ENCODE measurements around the gene TAX1BP3.
A peak's percentile ranks its signal among the peaks of the same experiment; 100 is the strongest.

Gene TAX1BP3

DNA sequence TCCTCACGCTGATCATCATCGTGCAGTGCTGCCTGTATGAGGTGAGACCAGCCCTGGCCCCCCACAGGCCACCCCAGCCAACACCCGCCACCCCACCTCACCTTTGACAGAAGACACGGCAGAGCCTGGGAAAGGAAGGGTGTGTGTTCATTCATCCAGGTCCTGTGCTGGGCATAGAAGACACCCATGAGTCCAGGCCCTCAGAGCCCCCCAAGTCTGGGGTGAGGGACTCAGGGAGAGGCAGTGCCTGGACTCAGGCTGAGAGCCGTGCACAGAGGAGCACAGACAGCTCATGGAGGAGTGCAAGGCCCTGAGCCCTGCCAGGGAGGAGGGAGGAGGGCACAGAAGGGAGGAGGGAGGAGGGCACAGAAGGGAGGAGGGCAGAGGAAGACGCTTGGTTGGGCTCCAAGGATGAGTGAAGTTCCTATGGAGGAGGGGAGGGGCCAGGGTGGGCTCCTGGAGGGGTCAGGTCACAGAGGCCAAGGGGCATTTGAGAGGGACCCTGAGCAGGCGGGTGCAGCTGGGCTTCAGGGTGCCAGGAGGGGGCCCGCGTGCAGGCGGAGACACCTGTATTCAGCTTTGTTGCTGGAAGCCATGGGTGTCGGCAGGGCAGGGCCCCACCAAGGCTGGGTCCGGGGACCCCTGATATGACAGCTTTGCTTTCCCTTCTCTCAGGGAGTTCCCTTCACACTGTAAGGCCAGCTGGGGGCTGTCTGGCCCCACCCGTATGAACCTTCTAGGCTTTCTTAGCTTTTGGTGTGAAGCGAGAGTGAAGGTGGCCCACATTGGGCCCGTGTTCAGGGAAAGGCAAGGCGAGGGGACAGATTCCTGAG, 11.4 kb downstream of the TAX1BP3 start:
- in situ Hi-C loops (cut with HindIII; ENCODE audit: low sequenced_read_pairs): no loop called here
- TF ChIP-seq, protein P1, sequence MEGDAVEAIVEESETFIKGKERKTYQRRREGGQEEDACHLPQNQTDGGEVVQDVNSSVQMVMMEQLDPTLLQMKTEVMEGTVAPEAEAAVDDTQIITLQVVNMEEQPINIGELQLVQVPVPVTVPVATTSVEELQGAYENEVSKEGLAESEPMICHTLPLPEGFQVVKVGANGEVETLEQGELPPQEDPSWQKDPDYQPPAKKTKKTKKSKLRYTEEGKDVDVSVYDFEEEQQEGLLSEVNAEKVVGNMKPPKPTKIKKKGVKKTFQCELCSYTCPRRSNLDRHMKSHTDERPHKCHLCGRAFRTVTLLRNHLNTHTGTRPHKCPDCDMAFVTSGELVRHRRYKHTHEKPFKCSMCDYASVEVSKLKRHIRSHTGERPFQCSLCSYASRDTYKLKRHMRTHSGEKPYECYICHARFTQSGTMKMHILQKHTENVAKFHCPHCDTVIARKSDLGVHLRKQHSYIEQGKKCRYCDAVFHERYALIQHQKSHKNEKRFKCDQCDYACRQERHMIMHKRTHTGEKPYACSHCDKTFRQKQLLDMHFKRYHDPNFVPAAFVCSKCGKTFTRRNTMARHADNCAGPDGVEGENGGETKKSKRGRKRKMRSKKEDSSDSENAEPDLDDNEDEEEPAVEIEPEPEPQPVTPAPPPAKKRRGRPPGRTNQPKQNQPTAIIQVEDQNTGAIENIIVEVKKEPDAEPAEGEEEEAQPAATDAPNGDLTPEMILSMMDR (IDR thresholded peaks at IDR 0.05; ENCODE audit: low read depth, low read length, missing control alignments): no peak
- no peak for DNase-seq (ENCODE audit: low read depth)
- no peak overlapping the region for H3K4me3 ChIP-seq (ENCODE audit: low read depth, low read length)

DNA sequence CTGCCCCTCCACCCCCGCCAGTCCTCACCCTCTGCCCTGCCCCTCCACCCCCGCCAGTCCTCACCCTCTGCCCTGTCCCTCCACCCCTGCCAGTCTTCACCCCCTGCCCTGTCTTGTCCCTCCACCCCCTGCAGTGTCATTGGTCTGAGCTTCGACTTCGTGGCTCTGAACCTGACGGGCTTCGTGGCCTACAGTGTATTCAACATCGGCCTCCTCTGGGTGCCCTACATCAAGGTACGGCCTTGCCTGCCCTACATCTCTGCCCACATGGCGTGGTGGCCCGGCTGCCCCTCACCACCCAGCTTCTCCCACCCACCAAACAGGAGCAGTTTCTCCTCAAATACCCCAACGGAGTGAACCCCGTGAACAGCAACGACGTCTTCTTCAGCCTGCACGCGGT, 12.0 kb downstream of the TAX1BP3 start:
- no peak for DNase-seq (ENCODE audit: low read depth)
- no peak overlapping the region for H3K4me3 ChIP-seq (ENCODE audit: low read depth, low read length)
- TF ChIP-seq, protein P1 (IDR thresholded peaks at IDR 0.05; ENCODE audit: low read depth, low read length, missing control alignments): no peak
- in situ Hi-C loops (cut with HindIII; ENCODE audit: low sequenced_read_pairs): no loop called here

DNA sequence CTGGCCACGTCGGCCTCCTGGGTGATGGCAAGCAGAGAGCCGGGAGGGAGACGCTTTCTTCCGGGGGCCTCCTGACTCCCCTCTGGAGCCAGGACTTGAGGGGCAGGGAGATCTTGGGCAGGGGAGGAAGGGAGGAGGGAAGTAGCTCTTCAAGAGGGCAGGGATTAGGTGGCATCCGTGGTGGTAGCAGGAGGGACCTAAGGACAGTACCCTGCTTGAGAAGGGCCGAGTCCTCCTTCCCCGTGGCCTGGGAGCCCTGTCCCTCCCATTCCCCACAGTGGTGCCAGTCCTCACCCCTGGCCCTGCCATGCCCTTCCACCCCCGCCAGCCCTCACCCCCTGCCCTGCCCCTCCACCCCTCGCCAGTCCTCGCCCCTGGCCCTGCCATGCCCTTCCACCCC, 12.6 kb downstream of the TAX1BP3 start:
- no peak for DNase-seq (ENCODE audit: low read depth)
- TF ChIP-seq, protein P1 (IDR thresholded peaks at IDR 0.05; ENCODE audit: low read depth, low read length, missing control alignments): no peak
- in situ Hi-C loops (cut with HindIII; ENCODE audit: low sequenced_read_pairs): no loop called here
- H3K4me3 ChIP-seq (ENCODE audit: low read depth, low read length): no peak overlapping the region

DNA sequence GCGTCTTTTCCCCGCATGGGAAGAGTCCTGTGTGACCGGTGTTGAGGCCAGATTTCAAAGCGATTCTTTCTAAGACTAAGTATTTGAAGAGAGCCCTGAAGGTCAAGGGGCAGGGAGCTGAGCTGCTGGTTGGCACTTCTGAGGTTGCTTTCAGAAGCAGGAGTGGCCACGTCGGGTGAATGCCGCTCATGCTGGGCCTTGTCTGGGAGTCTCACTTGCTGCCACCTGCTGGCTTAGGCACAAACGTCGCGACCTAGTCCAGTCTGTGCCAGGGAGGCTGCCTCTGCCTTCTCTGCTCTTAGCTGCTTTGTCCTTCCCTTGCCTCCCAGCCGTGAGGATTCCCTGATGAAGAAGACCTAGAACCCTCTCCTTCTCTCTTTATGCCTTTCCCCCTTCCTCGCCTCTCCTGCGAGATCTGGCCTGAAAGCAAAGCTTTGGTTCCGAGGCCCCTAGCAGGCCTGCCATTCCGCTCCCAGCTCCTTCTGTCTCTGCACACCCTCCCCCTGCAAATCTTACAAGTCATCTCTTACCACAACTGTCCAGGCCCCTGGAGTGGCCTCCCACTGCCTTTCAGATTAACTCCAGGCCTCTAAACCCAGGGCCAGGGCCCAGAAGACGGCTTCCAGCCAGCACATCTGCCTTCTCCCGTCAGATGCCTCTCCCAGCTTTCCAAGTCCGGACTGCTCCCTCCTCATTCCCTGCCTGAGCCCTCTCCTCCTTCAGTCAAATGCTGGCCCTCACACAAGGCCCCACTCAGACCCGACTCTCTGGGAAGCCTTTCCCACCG, 20.4 kb downstream of the TAX1BP3 start:
- TF ChIP-seq, protein P1 (IDR thresholded peaks at IDR 0.05; ENCODE audit: low read depth, low read length, missing control alignments): peak; percentile 46
- no peak overlapping the region for H3K4me3 ChIP-seq (ENCODE audit: low read depth, low read length)
- in situ Hi-C loops (cut with HindIII; ENCODE audit: low sequenced_read_pairs): no loop called here
- no peak for DNase-seq (ENCODE audit: low read depth)

DNA sequence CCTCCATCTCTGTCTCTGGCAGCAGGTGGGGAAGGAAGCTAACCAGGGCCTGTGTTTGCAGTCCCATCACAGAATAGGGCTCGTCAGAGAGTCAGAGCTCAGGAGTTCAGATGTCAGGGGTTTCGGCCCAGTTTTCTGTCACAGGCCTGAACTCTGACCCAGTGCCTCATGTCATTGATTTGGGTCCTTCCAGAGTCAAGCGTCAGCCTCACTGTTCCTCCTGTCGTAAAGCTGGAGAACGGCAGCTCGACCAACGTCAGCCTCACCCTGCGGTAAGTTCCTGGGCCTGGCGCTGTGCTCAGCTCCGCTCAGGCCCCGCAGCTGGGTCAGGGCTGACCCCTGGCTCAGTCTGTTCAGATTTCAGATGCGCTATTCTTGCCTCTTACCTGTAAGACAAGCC, 21.1 kb downstream of the TAX1BP3 start:
- H3K4me3 ChIP-seq (ENCODE audit: low read depth, low read length): no peak overlapping the region
- no peak for DNase-seq (ENCODE audit: low read depth)
- TF ChIP-seq, protein P1 (IDR thresholded peaks at IDR 0.05; ENCODE audit: low read depth, low read length, missing control alignments): no peak
- in situ Hi-C loops (cut with HindIII; ENCODE audit: low sequenced_read_pairs): no loop called here

DNA sequence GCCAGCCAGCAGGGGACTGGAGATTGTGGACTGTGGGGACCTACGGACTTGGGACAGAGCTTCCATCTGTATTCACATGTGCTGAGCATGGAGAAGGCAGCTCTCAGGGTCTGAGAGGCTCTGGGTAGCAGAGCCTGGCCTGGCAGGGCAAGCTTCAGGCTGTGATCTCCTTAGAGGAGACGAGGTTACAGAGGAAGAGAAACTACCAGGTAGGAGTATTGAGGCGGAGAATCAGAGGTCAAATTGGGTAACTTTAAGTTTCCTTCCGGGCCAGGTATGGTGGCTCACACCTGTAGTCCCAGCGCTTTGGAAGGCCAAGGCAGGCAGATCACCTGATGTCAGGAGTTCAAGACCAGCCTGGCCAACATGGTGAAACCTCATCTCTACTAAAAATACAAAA, 23.1 kb downstream of the TAX1BP3 start:
- DNase-seq (ENCODE audit: low read depth): no peak
- TF ChIP-seq, protein P1 (IDR thresholded peaks at IDR 0.05; ENCODE audit: low read depth, low read length, missing control alignments): no peak
- H3K4me3 ChIP-seq (ENCODE audit: low read depth, low read length): no peak overlapping the region
- in situ Hi-C loops (cut with HindIII; ENCODE audit: low sequenced_read_pairs): no loop called here
